Liver (tissue), 9 donors: ENCODE data around the gene KCNIP1. TPM values are rescaled to one million over a fixed set of nuclear protein-coding genes. Genes with fewer than 3 reads are reported as not detected.

ENCODE experiments used
- DNase-seq: peaks from one replicate; pipeline ENCODE4 v3.0.0-alpha.2; 2017; ENCODE audit warnings: low spot score
- H3K27ac ChIP-seq, 2 donors: one replicate each; pipeline ENCODE4 v1.7.0; 2013; ENCODE audit warnings: inconsistent platforms in 2 of 2, low read length in 2 of 2, control low read depth in 1 of 2, low read depth in 1 of 2, mild to moderate bottlenecking in 1 of 2
- H3K27me3 ChIP-seq, 4 donors: one replicate each; pipeline versions ENCODE4 v1.6.1 to v1.7.0; 2013; ENCODE audit warnings: low read length in 3 of 4, inconsistent platforms in 1 of 4, mild to moderate bottlenecking in 1 of 4, moderate library complexity in 1 of 4; ENCODE audit not compliant: control insufficient read depth in 4 of 4, insufficient read depth in 4 of 4
- H3K36me3 ChIP-seq, 4 donors: one replicate each; pipeline versions ENCODE4 v1.6.1 to v1.7.0; 2013; ENCODE audit warnings: low read length in 3 of 4, mild to moderate bottlenecking in 3 of 4, low read depth in 1 of 4, moderate library complexity in 1 of 4; ENCODE audit not compliant: control insufficient read depth in 4 of 4, insufficient read depth in 3 of 4
- H3K4me1 ChIP-seq, 4 donors: one replicate each; pipeline versions ENCODE4 v1.6.1 to v1.7.0; 2013; ENCODE audit warnings: low read length in 3 of 4, mild to moderate bottlenecking in 3 of 4, moderate library complexity in 1 of 4; ENCODE audit not compliant: control insufficient read depth in 4 of 4, insufficient read depth in 4 of 4
- H3K4me3 ChIP-seq, 3 donors: one replicate each; pipeline versions ENCODE4 v1.6.1 to v1.7.0; 2013; ENCODE audit warnings: low read length in 3 of 3, control low read depth in 1 of 3, low read depth in 1 of 3, mild to moderate bottlenecking in 1 of 3
- H3K9ac ChIP-seq, 2 donors: one replicate each; pipeline ENCODE4 v1.7.0; 2013; ENCODE audit warnings: low read length in 2 of 2, mild to moderate bottlenecking in 2 of 2, moderate library complexity in 2 of 2, control low read depth in 1 of 2, low read depth in 1 of 2
- H3K9me3 ChIP-seq, 4 donors: one replicate each; pipeline versions ENCODE4 v1.6.1 to v1.7.0; 2013; ENCODE audit warnings: low read length in 3 of 4; ENCODE audit not compliant: control insufficient read depth in 4 of 4
- ATF3 ChIP-seq: IDR thresholded peaks from 2 replicates; pipeline ENCODE4 v1.6.1; 2016; ENCODE audit warnings: antibody characterized with exemption
- EGR1 ChIP-seq, 2 donors: IDR thresholded peaks; 2 replicates each; pipeline ENCODE4 v1.6.1; 2016 to 2018; ENCODE audit warnings: antibody characterized with exemption in 2 of 2, low read depth in 2 of 2
- FOXA1 ChIP-seq: IDR thresholded peaks from 2 replicates; pipeline ENCODE4 v1.6.1; 2016; ENCODE audit warnings: antibody characterized with exemption
- FOXA2 ChIP-seq: IDR thresholded peaks from 2 replicates; pipeline ENCODE4 v1.6.1; 2016; ENCODE audit warnings: antibody characterized with exemption
- GABPA ChIP-seq, 2 donors: IDR thresholded peaks in 1 of 2; conservative IDR thresholded peaks in 1 of 2; 2 replicates each; pipeline ENCODE4 v1.6.1; 2016; ENCODE audit warnings: antibody characterized with exemption in 2 of 2, mild to moderate bottlenecking in 1 of 2, moderate library complexity in 1 of 2
- HNF4A ChIP-seq, 2 donors: conservative IDR thresholded peaks; 2 replicates each; pipeline ENCODE4 v1.6.1; 2016; ENCODE audit warnings: antibody characterized with exemption in 2 of 2, mild to moderate bottlenecking in 2 of 2
- HNF4G ChIP-seq: IDR thresholded peaks from 2 replicates; pipeline ENCODE4 v1.6.1; 2016; ENCODE audit warnings: antibody characterized with exemption
- JUND ChIP-seq, 2 donors: IDR thresholded peaks; 2 replicates each; pipeline ENCODE4 v1.6.1; 2016; ENCODE audit warnings: antibody characterized with exemption in 2 of 2
- NR2F2 ChIP-seq: IDR thresholded peaks from 2 replicates; pipeline ENCODE4 v1.6.1; 2016; ENCODE audit warnings: antibody characterized with exemption
- RAD21 ChIP-seq, 2 donors: IDR thresholded peaks; 2 replicates each; pipeline ENCODE4 v1.6.1; 2016; ENCODE audit warnings: antibody characterized with exemption in 2 of 2, mild to moderate bottlenecking in 2 of 2
- RXRA ChIP-seq, 2 donors: IDR thresholded peaks; 2 replicates each; pipeline ENCODE4 v1.6.1; 2017 to 2018; ENCODE audit warnings: antibody characterized with exemption in 2 of 2, mild to moderate bottlenecking in 1 of 2
- SP1 ChIP-seq: IDR thresholded peaks from 2 replicates; pipeline ENCODE4 v1.6.1; 2018; ENCODE audit warnings: antibody characterized with exemption, mild to moderate bottlenecking
- TAF1 ChIP-seq: conservative IDR thresholded peaks from 2 replicates; pipeline ENCODE4 v1.6.1; 2016; ENCODE audit warnings: antibody characterized with exemption, mild to moderate bottlenecking
- YY1 ChIP-seq: IDR thresholded peaks from 2 replicates; pipeline ENCODE4 v1.6.1; 2016; ENCODE audit warnings: antibody characterized with exemption, mild to moderate bottlenecking
- WGBS: extraction: QIAGEN DNeasy Blood & Tissue Kit; methylation state at CpG from one replicate; pipeline ENCODE4 v1.1.7; 2013; 5-methylcytosine and 5-hydroxymethylcytosine counted together
- polyA plus RNA-seq, 2 donors: library from polyadenylated mRNA; stranded (reverse) in 1 of 2; unstranded in 1 of 2; fragments of 200-250 nt in 1 of 2; fragments of >200 nt in 1 of 2; fragmentation: Nextera tagmentation in 1 of 2; extraction: Ambion mirVana in 1 of 2; gene quantifications; one replicate each; pipeline versions ENCODE4 v1.2.1 to v1.2.3, GENCODE V29; 2013 to 2015
- total RNA-seq, 2 donors: library from RNA; depleted of rRNA; stranded (reverse); fragments of >200 nt; gene quantifications; one replicate each; pipeline ENCODE4 v1.2.3, GENCODE V29; 2014
- TF ChIP-seq, protein P1 (sequence below): IDR thresholded peaks from 2 replicates; pipeline ENCODE4 v1.6.1; 2016; ENCODE audit warnings: antibody characterized with exemption
- TF ChIP-seq, protein P2 (sequence below): IDR thresholded peaks from 2 replicates; pipeline ENCODE4 v1.6.1; 2016; ENCODE audit warnings: antibody characterized with exemption
- TF ChIP-seq, protein P3 (sequence below): fragments of 150-350 bp; IDR thresholded peaks from 2 replicates; pipeline ENCODE4 v1.5.1; 2017; ENCODE audit warnings: improper control_type of control experiment, low read depth, low read length; ENCODE audit not compliant: missing input control
- TF ChIP-seq, protein P4 (sequence below): IDR thresholded peaks from 2 replicates; pipeline ENCODE4 v1.6.1; 2016; ENCODE audit warnings: antibody characterized with exemption, mild to moderate bottlenecking
- donor health status: healthy.
- donor health status: healthy.
- donor health status: healthy.
- donor health status: healthy.
- donor health status: healthy.

KCNIP1 gene
- total and polyA plus RNA-seq, 4 donors = 0.08 to 0.23 TPM; not detected in 2

DNA sequence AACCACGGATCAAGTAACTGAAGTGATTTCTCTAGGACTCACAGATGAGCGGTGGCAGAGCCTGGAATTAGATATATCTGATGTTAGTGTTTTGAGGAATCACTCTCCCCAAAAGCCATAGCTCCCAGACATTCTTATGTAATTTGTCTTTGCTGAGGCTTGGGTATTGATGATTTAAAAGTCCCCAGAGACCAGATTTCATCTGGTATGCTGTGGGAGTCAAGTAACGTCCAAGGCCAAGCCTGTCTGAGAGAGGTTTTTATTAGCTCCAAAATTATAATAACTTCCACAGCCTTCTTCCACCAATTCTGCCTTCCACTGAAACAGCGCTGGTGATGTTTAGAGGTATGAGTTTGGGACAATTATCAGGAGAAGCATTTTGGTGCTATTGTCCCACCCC is 21.3 kb upstream of the KCNIP1 start:
- Histone ChIP-seq H3K4me3 (no peak overlapping the region), H3K27me3 (peaks cover 0 to 4% (median 0%) of the 10 kb centered on the region in 4 donors), H3K9ac (no peak overlapping the region), H3K27ac (no peak overlapping the region), H3K4me1 (no peaks in the 10 kb centered on the region), H3K9me3 (no peaks in the 10 kb centered on the region), H3K36me3 (no peaks in the 10 kb centered on the region)
- TF ChIP-seq RAD21 (IDR thresholded peaks at IDR 0.05) (no peak), FOXA2 (no peak), YY1 (no peak), HNF4G (no peak), SP1 (no peak), ATF3 (no peak), TAF1 (no peak), EGR1 (IDR thresholded peaks at IDR 0.05; ENCODE audit: low read depth in 2 of 2) (no peak), GABPA (IDR thresholded peaks at IDR 0.05 in 1 of 2, conservative IDR thresholded peaks at IDR 0.05 in 1 of 2) (no peak), HNF4A (conservative IDR thresholded peaks at IDR 0.05) (no peak), RXRA (IDR thresholded peaks at IDR 0.05) (no peak), JUND (IDR thresholded peaks at IDR 0.05) (no peak), FOXA1 (no peak), NR2F2 (no peak)
- TF ChIP-seq, protein P1, sequence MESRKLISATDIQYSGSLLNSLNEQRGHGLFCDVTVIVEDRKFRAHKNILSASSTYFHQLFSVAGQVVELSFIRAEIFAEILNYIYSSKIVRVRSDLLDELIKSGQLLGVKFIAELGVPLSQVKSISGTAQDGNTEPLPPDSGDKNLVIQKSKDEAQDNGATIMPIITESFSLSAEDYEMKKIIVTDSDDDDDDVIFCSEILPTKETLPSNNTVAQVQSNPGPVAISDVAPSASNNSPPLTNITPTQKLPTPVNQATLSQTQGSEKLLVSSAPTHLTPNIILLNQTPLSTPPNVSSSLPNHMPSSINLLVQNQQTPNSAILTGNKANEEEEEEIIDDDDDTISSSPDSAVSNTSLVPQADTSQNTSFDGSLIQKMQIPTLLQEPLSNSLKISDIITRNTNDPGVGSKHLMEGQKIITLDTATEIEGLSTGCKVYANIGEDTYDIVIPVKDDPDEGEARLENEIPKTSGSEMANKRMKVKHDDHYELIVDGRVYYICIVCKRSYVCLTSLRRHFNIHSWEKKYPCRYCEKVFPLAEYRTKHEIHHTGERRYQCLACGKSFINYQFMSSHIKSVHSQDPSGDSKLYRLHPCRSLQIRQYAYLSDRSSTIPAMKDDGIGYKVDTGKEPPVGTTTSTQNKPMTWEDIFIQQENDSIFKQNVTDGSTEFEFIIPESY = no peak
- TF ChIP-seq, protein P2, sequence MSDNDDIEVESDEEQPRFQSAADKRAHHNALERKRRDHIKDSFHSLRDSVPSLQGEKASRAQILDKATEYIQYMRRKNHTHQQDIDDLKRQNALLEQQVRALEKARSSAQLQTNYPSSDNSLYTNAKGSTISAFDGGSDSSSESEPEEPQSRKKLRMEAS = no peak
- TF ChIP-seq, protein P3, sequence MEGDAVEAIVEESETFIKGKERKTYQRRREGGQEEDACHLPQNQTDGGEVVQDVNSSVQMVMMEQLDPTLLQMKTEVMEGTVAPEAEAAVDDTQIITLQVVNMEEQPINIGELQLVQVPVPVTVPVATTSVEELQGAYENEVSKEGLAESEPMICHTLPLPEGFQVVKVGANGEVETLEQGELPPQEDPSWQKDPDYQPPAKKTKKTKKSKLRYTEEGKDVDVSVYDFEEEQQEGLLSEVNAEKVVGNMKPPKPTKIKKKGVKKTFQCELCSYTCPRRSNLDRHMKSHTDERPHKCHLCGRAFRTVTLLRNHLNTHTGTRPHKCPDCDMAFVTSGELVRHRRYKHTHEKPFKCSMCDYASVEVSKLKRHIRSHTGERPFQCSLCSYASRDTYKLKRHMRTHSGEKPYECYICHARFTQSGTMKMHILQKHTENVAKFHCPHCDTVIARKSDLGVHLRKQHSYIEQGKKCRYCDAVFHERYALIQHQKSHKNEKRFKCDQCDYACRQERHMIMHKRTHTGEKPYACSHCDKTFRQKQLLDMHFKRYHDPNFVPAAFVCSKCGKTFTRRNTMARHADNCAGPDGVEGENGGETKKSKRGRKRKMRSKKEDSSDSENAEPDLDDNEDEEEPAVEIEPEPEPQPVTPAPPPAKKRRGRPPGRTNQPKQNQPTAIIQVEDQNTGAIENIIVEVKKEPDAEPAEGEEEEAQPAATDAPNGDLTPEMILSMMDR = no peak
- TF ChIP-seq, protein P4, sequence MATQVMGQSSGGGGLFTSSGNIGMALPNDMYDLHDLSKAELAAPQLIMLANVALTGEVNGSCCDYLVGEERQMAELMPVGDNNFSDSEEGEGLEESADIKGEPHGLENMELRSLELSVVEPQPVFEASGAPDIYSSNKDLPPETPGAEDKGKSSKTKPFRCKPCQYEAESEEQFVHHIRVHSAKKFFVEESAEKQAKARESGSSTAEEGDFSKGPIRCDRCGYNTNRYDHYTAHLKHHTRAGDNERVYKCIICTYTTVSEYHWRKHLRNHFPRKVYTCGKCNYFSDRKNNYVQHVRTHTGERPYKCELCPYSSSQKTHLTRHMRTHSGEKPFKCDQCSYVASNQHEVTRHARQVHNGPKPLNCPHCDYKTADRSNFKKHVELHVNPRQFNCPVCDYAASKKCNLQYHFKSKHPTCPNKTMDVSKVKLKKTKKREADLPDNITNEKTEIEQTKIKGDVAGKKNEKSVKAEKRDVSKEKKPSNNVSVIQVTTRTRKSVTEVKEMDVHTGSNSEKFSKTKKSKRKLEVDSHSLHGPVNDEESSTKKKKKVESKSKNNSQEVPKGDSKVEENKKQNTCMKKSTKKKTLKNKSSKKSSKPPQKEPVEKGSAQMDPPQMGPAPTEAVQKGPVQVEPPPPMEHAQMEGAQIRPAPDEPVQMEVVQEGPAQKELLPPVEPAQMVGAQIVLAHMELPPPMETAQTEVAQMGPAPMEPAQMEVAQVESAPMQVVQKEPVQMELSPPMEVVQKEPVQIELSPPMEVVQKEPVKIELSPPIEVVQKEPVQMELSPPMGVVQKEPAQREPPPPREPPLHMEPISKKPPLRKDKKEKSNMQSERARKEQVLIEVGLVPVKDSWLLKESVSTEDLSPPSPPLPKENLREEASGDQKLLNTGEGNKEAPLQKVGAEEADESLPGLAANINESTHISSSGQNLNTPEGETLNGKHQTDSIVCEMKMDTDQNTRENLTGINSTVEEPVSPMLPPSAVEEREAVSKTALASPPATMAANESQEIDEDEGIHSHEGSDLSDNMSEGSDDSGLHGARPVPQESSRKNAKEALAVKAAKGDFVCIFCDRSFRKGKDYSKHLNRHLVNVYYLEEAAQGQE = no peak
- WGBS = 89% methylated on average over 4 of the region's 4 CpGs
- peak; percentile 3 for DNase-seq
